HG02885 (cell line): ENCODE data around the gene CALCOCO2.

ENCODE experiments used
- ATAC-seq: cut with Tn5 transposase; IDR thresholded peaks from one replicate; pipeline ENCODE4 v1.9.1; 2021; ENCODE audit warnings: mild to moderate bottlenecking; ENCODE audit not compliant: unreplicated experiment, poor library complexity

CALCOCO2 gene

GRCh38 chr17:48909783-48910182 is 78.9 kb downstream of the CALCOCO2 start:
- no peak for ATAC-seq

DNA sequence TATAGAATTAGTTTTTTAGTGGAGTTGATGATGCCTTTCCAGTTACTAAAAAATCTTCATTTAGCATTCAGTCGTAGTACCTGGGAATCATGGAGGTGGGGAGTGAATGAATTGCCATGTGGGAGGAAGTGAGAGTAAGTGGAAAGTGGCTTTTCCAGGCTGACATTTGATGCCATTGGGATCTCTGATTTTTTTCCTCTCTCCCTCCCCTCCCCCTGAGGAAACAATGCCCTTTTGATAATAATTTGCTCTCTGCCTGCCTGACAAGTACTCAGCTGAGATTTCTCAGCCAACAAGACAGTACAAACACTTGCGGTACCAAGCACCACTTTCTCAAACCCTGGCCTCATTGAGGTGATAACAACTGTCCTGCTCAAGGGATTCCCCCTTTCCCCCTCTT is 79.5 kb downstream of the CALCOCO2 start:
- no peak for ATAC-seq

DNA sequence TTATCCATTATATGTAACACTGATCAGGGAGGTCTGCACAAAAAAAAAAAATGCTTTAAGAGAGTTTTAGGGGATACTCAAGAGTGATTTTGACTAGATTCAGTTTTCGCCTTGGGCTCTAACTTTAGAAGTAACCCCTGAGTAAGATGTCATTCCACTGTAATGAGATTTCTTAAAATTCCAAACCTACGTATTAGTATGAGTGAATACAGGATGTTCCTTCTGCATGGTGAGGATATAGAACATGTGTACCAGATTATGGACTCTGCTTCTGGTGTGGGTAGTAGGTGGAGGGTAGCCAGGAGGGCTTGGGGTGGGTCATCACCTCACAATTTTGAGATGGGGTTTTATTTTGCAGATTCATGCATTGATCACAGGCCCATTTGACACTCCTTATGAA is 81.6 kb downstream of the CALCOCO2 start:
- ATAC-seq = no peak
